Measurements from ENCODE around the gene TUBA4B.
"Not testable (repeated sequence)": the region's sequence is repeated elsewhere in the genome, so short reads cannot be mapped to it uniquely, and the experiment has no call there.

The TUBA4B gene

DNA sequence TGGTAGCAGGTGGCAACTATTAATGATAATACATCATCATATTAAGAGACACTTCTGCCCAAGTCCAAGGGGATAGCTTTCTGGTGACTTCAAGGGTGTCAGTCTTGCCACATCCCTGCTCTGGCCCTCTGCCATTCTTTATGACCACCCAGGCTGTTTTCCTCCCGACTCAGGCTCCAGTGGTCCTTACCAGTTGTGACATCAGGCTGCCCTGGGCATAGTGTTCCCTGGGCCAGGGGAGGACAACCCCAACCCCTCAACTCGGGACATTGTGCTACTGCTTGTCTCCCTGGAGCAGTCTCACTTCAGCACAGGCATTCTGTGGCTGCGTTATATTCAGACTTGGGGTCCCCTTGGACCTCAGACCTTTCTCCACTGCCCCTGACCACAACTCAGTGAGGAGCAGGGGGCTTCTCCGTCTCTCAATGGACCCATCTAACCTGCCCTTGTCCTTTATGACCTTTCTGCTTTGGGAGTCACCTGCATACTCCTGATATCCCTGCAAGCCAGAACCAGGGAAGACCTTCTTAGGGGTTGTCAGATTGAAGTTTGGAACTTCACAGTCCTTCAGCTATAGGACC lies 39.0 kb downstream of the TUBA4B start:
- no peak for DNase-seq

DNA sequence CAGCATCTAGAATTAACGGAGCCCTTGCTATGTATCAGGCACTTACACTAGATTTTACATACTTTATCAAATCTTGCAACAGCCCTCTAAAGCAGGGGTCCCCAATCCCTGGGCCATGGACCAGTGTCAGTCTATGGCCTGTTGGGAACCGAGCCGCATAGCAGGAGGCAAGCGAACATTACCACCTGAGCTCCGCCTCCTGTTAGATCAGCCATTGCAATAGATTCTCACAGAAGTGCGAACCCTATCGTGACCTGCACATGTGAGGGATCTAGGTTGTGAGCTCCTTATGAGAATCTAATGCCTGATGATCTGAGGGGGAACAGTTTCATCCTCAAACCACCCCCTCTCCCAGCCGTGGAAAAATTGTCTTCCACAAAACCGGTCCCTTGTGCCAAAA lies 39.6 kb downstream of the TUBA4B start:
- no peak for DNase-seq

DNA sequence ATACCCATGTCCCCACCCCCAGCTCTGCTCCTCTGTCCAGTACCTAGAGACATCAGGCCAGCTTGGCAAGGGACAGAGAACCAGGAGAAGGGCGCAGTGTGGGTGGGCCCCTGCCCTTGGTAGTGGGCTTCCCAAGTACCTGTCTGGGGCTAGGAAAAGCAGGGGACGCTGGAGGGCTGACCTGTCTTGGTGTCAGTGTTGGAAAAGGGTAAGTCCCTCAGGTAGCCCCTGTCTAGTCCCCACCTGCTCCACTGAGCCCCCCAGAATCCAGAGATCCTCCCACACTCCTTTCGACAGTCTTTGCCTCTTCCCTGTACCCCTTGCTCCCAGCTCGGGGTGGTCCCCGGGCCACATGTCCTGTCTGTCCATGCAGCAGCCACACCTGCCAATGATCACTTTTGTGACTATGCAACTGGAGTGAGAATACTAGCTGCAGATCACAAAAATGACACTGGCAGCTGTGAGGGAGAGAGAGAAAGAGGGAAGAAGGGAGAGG lies 40.7 kb downstream of the TUBA4B start:
- DNase-seq: no peak

DNA sequence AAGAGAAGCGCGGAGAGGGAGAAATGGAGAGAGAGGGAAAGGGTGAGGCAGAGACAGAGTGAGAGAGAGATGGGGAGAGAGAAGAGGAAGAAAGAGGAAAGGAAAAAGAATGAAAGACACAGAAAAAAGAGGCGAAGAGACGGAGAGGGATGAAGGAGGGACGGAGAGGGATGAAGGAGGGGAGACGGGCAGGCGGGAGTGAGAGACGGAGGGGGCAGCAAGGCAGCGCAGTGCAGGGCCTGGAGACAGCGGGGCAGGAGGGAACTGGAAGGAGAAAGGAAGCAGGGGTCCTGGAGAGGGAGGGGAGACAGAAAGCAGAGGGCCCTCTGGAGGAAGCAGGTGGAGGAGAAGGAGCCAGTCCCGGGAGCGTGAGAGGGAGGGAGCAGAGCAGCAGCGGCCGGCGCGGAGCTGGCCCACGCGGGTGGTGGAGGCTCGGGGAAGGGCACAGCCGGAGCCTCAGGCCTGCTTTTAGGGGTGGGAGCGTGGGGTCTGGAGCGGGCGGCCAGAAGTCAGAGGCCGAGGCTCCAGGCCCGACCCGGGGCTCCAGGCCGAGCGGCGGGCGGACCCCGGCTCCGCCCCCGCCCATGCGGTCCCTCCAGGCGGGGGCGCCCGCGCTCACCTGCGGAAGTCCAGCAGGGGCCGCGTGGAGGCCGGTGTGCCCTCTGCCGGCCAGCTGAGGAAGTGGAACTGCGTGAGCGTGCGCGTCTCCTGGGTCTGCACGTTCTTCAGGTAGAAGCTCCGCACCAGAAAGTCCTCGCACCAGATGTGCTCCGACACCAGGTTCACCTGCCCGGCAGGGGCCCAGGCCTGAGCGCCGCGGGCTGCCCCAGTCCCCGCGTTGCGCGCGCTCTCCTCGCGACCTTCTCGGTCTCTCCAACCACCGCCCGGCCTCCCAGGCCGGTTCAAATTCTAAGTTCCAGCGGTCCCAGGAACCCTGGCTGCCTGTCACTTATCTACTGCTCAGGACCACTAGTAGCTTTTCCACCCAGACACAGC lies 41.6 kb downstream of the TUBA4B start:
- DNase-seq: peak; percentile 88

DNA sequence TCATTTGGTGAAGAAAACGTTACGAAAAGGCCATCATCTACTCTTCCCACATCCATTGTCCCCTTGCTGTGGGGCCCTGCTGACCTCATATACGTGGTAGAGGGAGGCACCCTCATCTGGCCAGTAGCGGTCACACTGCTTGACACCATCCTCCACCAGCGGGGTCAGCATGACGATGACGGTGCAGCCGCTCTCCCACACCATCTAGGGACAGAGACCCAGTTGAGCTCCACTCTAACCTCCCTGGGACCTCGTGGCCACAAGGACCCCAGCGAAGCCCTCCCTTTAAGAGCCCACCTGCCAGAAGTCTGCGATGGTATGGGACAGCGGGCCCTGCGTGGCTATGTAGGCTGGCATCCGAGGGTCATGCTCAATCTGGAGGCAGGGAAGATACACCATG lies 43.1 kb downstream of the TUBA4B start:
- DNase-seq: no peak

DNA sequence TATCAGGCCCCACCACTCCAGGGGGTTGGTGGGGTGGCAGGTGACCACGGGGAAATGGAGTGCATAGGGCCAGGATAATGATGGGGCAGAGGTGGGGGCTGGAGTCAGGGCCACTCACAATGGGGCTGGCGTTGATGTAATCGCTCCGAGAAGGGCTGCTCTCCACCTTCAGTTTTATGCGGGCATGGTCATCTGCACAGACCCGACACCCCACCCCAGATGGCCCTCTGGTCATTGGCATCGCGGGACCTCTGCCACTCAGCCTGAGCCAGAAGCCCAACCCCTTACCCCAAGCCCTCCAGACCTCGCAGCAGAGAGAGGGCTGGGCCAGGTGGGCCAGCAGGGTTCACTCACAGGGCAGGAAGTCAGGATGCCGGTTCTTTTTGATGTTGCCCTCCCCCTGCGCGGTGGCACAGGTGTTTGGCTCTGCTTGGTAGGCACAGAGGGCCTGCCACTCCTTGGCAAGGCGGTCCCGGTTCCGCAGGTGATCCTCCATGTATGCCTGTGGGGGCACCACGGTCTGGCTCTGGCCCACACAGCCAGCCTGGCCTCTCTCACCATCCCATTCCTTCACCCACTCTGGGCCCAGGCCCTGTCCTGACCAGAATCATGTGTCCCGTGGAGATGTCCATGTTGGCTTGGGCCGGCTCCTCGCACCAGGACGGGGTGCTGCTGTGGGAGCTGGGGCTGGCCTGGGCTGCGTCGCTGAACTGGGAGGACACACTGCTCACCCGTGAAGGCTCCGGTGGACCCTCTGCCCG lies 43.8 kb downstream of the TUBA4B start:
- DNase-seq: no peak

DNA sequence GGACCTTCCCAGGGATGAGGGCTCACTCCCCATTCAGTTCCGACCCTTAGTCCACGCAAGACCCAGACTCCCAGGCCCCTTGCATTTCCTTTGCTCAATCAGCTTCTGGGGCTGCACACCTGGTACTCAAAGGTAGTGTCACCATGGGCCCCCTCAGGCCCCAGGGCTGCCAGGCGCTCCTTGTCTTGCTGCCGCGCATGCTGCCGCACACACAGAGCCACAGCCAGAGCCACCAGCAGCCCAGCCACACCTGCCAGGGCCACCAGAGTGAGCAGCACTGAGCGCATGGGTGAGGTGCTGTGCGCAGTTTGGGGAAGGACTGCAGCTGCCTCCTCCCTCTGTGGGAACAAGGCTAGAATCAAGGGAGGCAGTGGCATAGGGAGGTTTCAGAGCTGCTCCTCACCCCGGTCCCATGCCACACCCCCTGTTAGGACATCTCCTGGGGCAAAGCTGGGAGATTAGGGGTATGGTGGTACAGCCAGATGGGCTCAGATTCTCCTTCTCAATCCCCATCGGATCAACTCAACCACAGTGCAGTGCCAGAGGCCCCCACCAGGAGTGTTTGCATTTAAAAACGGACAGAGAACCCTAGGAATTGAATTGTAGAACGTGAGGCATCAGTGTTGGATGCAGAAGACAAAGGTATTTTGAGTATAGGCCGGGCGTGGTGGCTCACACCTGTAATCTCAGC lies 44.9 kb downstream of the TUBA4B start:
- no peak for DNase-seq

DNA sequence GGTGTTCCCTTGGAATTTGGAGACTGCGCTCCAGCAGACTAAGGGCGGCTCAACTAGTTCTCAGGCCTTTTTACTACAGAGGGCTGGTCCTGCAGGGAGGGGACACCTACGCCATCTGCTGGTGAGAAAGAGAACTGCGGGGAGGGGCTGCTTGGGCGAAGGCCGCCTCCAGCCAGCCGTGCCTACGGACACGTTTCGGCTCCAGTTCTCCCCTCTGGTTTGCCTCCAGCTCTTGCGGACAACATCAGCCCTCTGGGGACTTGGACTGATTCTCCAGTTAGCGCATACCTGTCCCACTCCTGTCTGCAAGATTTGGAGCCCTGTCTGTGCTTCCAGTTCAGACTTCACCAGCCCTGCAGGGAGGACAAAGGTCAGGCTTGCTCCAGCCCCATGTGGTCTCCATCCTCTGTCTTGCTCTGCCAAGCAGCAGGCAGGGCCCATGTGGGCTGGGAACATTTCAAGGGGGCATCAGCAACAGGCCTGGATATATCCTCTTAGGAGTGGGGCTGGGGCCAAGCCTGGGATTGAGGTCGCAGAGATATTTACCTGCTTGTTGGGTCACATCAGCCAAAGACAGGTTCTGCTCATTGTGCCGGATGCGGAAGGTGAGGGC lies 45.8 kb downstream of the TUBA4B start:
- DNase-seq: peak; percentile 83

DNA sequence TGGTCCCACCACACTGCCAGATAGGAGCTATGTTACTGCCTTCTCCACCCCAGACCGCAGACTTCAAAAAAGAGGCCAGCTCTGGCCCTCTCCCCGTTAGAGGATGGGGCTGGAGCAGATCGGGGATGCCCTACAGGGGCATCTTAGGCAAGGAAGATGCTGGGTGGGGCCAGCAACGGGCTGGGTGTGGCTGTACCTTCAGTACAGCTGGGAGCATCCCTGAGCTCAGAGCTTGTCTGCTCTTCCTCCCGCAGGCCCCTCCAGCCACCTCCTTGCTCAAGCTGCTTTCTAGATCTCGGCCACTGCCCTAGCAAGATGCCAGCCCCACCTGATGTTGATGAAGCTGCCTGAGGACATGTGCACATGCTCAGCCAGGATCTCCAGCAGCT lies 46.3 kb downstream of the TUBA4B start:
- DNase-seq: no peak

DNA sequence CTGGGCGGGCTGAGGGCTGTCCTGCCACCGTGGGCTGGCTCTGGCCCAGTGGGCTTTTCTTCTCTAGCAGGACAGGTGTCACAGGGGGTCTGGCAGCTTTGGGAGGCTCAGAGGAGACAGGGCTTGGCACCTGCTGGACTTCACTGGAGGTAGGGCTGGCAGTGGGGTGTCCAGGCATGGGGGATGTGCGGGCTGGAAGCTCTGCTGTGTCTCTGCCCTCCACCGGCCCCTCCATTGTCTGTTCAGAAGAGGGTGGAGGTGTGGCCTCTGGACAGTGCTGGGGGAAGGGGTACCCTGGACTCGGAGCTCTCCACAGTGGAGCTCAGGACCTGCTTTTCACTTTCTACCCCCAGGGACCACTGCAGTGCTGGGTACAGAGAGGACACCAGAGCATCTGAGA lies 47.0 kb downstream of the TUBA4B start:
- DNase-seq: no peak

DNA sequence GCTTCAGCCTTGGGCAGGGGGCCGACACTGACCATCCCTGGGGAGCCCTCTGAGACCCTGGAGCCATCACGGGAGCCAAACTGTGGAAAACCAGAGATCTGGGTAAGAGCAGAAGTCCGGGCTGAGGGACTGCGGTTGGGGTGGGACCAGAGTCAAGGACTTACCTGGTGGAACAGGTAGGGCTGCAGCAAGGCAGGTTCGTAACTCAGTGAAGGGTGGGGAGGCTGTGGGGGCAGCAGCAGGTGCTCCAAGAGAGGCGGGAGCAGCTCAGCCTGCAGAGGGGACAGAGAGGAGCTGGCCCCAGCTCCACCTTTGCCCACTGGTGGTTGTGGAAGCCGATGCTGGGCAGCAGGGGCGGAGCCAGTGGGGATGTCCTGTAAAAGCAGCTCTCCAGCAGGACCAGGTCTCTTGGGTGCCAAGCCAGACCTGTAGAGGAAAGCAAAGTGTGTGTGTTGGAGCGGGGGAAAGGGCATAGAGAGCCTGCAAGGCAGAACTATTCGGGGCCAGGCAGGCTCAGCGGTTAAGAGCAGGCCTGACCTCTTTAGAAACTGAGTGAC lies 49.4 kb downstream of the TUBA4B start:
- no peak for DNase-seq

DNA sequence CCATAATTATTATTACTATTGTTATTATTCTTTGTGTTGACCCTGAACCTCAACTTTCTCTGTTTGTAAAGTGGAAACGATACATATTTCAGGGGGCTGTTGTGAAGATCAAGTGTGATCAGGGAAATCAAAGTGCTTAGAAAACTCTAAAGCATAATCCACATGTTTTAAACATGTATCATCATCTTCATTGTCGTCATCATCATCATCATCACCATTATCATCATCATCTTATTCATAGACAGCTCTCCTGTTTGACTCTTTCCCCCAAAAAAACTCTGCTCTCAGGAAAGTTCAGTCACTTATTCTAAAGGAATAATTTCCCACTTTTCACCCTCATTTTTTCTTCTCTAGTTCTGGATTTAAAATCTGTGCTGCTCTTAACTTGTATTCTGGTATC lies 51.2 kb downstream of the TUBA4B start:
- DNase-seq: no peak

DNA sequence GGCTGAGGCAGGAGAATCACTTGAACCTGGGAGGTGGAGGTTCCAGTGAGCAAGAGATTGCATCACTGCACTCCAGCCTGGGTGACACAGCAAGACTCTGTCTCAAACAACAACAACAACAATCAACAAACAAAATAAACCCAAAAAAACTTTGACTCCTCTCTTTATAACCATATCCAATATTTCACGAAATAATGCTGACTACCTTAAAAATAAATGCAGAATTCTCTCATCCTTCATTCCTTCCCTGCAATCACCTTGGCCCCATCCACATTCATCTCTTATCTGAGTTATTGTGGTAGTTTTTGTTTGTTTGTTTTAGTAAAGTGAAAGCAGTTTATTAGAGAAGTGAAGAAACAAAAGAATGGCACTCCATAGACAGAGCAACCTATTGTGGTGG lies 53.0 kb downstream of the TUBA4B start:
- no peak for DNase-seq

DNA sequence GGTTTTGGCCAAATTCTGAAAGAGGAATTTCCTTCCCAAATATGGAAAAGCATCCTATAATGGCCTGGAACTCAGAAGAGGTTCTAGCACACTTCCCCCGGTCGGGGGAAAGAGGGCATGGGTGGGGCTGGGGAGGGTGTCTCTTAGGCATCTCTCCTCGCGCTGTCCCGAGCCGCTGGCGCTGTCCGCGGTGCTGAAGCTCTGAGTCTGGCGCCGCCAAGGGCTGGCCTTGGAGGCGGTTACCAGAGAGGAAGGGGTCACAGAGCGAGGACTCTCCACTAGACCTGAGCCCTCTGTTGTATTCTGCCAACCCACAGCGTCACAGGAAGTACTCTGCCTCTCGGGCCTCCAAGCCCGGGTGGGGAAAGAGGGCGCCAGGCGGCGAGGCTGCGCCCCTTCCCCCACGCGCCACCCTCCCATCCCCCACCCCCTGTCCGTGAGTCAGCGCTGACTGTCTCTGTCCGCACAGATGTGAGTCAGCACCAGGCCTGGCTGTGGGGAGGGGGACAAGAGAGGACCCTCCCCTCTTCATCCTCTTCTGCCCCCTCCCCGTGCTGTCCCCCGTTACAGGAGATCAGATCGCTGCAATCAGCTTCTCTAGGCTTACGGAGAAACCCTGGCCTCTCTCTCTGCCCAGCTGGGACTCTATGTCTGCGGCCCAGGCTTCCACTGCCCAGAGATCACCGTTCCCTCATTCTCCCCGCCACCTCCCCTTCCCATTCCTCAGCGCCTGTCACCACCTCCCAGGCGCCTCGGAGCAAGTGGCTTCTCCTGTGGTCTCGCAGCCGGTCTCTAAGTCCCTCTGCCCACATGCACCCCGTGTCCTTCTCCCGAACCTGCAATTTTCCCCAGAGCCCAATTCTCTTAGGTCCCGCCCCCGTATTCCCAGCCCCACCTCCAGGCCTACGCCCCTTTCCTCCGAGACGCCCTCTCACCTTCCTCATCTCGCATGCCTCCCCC lies 55.4 kb downstream of the TUBA4B start:
- DNase-seq: peak; percentile 47

DNA sequence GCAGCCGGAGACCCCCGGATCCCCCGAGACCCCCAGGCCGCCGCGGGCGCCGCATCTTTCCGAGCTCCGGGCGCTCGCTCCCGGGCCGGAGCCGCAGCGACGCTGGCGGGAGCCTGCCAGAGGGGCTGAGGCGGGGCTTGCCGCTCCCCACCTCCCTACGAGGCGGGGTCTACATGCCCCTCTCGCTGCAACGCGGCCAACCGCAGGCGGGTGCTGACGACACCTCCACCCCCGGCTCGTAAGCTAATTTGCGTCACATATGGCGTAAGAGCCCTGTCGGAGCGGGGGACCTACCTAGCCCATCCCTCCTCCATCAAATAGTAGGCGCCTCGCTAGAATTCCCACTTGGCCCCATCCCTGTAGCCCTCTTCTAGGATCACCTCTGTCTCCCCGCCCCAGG lies 56.2 kb downstream of the TUBA4B start, which contains the start of gene PTPRN:
TSS of gene PTPRN (minus strand) at position 124 of the 400 bp plus-strand sequence. CDS start at position 55, 69 bp downstream.
- no peak for DNase-seq

DNA sequence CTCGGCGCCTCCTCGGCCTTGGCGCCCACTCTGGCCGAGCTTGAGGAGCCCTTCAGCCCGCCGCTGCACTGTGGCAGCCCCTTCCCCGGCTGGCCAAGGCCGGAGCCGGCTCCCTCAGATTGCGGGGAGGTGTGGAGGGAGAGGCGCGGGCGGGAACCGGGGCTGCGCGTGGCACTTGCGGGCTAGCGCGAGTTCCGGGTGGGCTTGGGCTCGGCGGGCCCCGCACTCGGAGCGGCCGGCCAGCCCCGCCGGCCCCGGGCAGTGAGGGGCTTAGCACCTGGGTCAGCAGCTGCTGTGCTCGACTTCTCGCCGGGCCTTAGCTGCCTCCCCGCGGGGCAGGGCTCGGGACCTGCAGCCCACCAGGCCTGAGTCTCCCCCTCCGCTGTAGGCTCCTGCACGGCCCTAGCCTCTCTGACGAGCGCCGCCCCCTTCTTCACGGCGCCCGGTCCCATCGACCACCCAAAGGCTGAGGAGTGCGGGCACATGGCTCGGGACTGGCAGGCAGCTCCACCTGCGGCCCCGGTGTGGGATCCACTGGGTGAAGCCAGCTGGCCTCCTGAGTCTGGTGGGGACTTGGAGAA lies 59.7 kb downstream of the TUBA4B start:
- DNase-seq: not testable (repeated sequence)

DNA sequence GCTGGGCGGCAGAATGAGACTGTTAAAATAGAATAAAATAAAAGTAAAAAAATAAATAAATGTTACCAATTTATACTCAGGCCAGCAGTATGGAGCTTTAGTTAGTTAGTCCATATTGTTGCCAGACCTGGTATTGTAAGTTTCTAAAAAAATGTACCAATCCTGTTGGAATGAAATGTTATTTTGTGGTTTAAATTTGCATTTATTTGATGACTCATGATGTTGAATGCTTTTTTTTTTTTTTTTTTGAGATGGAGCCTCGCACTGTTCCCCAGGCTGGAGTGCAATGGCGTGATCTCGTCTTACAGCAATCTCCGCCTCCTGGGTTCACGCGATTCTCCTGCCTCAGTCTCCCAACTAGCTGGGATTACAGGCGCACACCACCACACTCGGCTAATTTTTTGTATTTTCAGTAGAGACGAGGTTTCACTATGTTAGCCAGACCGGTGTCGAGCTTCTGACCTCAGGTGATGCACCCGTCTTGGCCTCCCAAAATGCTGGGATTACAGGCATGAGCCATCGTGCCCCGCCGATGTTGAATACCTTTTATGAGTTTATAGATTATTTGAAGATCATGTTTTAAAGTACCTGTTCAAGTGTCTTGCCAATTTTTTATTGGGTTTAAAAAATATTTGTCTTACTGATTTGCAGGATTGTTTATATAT lies 61.9 kb downstream of the TUBA4B start:
- no peak for DNase-seq
